A549 (cell line): Measurements from ENCODE around the gene NYAP2.

ENCODE experiments used
- JUN ChIP-seq, 2 experiments: fragments of >200 bp; sonication (Bioruptor Twin); formaldehyde crosslinking; IDR thresholded peaks; 2 replicates in 1 of 2; 3 replicates in 1 of 2; pipeline ENCODE4 v1.6.1; 2016 to 2017
- MAX ChIP-seq: IDR thresholded peaks from 2 replicates; pipeline ENCODE4 v1.6.1; 2012
- POLR2A ChIP-seq: IDR thresholded peaks from 2 replicates; pipeline ENCODE4 v1.6.1; 2012; ENCODE audit warnings: mild to moderate bottlenecking, low read length
- TF ChIP-seq, protein P1 (sequence below): fragments of >200 bp; sonication (Bioruptor Twin); formaldehyde crosslinking; IDR thresholded peaks from 3 replicates; pipeline ENCODE4 v1.5.1; 2016

- TF ChIP-seq, protein P1, sequence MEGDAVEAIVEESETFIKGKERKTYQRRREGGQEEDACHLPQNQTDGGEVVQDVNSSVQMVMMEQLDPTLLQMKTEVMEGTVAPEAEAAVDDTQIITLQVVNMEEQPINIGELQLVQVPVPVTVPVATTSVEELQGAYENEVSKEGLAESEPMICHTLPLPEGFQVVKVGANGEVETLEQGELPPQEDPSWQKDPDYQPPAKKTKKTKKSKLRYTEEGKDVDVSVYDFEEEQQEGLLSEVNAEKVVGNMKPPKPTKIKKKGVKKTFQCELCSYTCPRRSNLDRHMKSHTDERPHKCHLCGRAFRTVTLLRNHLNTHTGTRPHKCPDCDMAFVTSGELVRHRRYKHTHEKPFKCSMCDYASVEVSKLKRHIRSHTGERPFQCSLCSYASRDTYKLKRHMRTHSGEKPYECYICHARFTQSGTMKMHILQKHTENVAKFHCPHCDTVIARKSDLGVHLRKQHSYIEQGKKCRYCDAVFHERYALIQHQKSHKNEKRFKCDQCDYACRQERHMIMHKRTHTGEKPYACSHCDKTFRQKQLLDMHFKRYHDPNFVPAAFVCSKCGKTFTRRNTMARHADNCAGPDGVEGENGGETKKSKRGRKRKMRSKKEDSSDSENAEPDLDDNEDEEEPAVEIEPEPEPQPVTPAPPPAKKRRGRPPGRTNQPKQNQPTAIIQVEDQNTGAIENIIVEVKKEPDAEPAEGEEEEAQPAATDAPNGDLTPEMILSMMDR, result no peak
- TF ChIP-seq POLR2A, result no peak
- no peak for TF ChIP-seq MAX
- no peak for TF ChIP-seq JUN (IDR thresholded peaks at IDR 0.05)
Observed at GRCh38 chr2:225620227-225620626, 220.7 kb downstream of the NYAP2 start.
